Caco-2 (cell line): Measurements from ENCODE around the gene RPL7A. TPM values are rescaled to one million over a fixed set of nuclear protein-coding genes. Genes with fewer than 3 reads are reported as not detected.

Experiments used
- BruUV-seq: library from RNA; stranded (reverse); fragments of 400-500 nt; replicated peaks from 2 replicates; lab custom pipeline; 2021; lab: Mats Ljungman, UMichigan
- CTCF ChIA-PET: fragments of 300-600 bp; sonication (Branson Sonifier 250); formaldehyde crosslinking; loops from one replicate; lab custom pipeline; 2022; ENCODE audit warnings: antibody characterized with exemption; lab: Charles Lee
- POLR2A ChIA-PET: fragments of 300-600 bp; sonication (Branson Sonifier 250); formaldehyde crosslinking; loops from one replicate; lab custom pipeline; 2022; ENCODE audit warnings: antibody characterized with exemption; lab: Charles Lee
- DNase-seq, 2 experiments: peaks; one replicate each; pipeline versions ENCODE4 v3.0.0 to v3.0.0-alpha.2; 2020 to 2022
- H3K27me3 ChIP-seq: replicated peaks from 2 replicates; pipeline ENCODE4 v1.6.0; 2011; ENCODE audit warnings: low read length; ENCODE audit not compliant: control insufficient read depth, insufficient read depth
- H3K36me3 ChIP-seq: 2 replicates; pipeline ENCODE4 v1.5.1; 2011; ENCODE audit warnings: low read length; ENCODE audit not compliant: control insufficient read depth, insufficient read depth
- H3K4me1 ChIP-seq: fragments of 250-450 bp; sonication (Bioruptor Pico); 2 replicates; pipeline ENCODE4 v1.5.1; 2020; ENCODE audit warnings: mild to moderate bottlenecking
- H3K4me3 ChIP-seq: 2 replicates; pipeline ENCODE4 v1.5.1; 2011; ENCODE audit warnings: low read depth, mild to moderate bottlenecking, control low read depth, low read length
- H3K9me3 ChIP-seq: fragments of 250-450 bp; sonication (Bioruptor Pico); 2 replicates; pipeline ENCODE4 v1.5.1; 2020; ENCODE audit warnings: mild to moderate bottlenecking, moderate library complexity
- H3K27ac Mint-ChIP-seq: one replicate; pipeline ENCODE4 v1.8.0; 2022; ENCODE audit warnings: mixed read lengths; ENCODE audit not compliant: unreplicated experiment
- H3K27me3 Mint-ChIP-seq: one replicate; pipeline ENCODE4 v1.8.0; 2022; ENCODE audit warnings: mixed read lengths; ENCODE audit not compliant: insufficient read depth, unreplicated experiment
- H3K36me3 Mint-ChIP-seq: one replicate; pipeline ENCODE4 v1.8.0; 2022; ENCODE audit warnings: mild to moderate bottlenecking, mixed read lengths; ENCODE audit not compliant: insufficient read depth, unreplicated experiment
- H3K4me1 Mint-ChIP-seq: one replicate; pipeline ENCODE4 v1.8.0; 2022; ENCODE audit warnings: low read depth, mixed read lengths; ENCODE audit not compliant: unreplicated experiment
- H3K4me3 Mint-ChIP-seq: one replicate; pipeline ENCODE4 v1.8.0; 2022; ENCODE audit warnings: mild to moderate bottlenecking, moderate library complexity, mixed read lengths; ENCODE audit not compliant: unreplicated experiment
- H3K9me3 Mint-ChIP-seq: one replicate; pipeline ENCODE4 v1.8.0; 2022; ENCODE audit warnings: mixed read lengths; ENCODE audit not compliant: unreplicated experiment
- intact Hi-C: fragments of 100-400 bp; cut with micrococcal nuclease; formaldehyde crosslinking; loops from one replicate; pipeline ENCODE4 v1.10.0; 2022; ENCODE audit not compliant: unreplicated experiment
- total RNA-seq: library from RNA; stranded (reverse); gene quantifications from 2 replicates; pipeline ENCODE4 v1.2.3, GENCODE V29; 2022
- TF ChIP-seq, protein P1 (sequence below), 2 experiments: fragments of 200-600 bp in 1 of 2; IDR thresholded peaks; 1 replicate in 1 of 2; 2 replicates in 1 of 2; pipeline versions ENCODE4 v1.5.1 to v1.8.0; 2011 to 2022; ENCODE audit warnings: antibody characterized with exemption in 1 of 2, control low read depth in 1 of 2, inconsistent platforms in 1 of 2, low read depth in 1 of 2, low read length in 1 of 2, mild to moderate bottlenecking in 1 of 2, moderate library complexity in 1 of 2; ENCODE audit not compliant: insufficient read depth in 1 of 2, severe bottlenecking in 1 of 2, unreplicated experiment in 1 of 2

RPL7A gene
- total RNA-seq, 1 experiment from 2014 or later, result 1,995 TPM

DNA sequence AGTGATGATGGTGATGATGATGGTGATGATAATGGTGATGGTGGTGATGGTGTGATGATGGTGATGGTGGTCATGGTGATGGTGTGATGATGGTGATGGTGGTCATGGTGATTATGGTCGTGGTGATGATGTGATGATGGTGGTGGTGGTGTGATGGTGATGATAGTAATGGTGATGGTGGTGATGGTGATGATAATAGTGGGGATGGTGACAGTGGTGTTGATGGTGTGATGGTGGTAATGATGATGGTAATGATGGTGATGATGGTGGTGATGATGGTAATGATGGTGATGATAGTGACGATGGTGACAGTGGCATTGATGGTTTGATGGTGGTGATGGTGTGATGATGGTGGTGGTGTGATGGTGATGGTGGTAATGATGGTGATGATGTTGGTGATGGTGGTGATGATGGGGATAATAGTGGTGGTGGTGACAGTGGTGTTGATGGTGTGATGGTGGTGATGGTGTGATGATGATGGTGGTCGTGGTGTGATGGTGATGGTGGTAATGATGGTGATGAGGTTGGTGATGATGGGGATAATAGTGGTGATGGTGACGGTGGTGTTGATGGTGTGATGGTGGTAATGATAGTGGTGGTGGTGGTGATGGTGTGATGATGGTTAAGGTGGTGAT is 34.6 kb downstream of the RPL7A start:
- TF ChIP-seq, protein P1, sequence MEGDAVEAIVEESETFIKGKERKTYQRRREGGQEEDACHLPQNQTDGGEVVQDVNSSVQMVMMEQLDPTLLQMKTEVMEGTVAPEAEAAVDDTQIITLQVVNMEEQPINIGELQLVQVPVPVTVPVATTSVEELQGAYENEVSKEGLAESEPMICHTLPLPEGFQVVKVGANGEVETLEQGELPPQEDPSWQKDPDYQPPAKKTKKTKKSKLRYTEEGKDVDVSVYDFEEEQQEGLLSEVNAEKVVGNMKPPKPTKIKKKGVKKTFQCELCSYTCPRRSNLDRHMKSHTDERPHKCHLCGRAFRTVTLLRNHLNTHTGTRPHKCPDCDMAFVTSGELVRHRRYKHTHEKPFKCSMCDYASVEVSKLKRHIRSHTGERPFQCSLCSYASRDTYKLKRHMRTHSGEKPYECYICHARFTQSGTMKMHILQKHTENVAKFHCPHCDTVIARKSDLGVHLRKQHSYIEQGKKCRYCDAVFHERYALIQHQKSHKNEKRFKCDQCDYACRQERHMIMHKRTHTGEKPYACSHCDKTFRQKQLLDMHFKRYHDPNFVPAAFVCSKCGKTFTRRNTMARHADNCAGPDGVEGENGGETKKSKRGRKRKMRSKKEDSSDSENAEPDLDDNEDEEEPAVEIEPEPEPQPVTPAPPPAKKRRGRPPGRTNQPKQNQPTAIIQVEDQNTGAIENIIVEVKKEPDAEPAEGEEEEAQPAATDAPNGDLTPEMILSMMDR (IDR thresholded peaks at IDR 0.05; ENCODE audit: insufficient read depth in 1 of 2, low read depth in 1 of 2, low read length in 1 of 2, severe bottlenecking in 1 of 2, unreplicated experiment in 1 of 2), result no peak
- Mint-ChIP-seq H3K36me3 (no peaks in the 10 kb centered on the region), H3K27ac (no peak overlapping the region), H3K4me1 (peaks cover 7% of the 10 kb centered on the region), H3K27me3 (no peaks in the 10 kb centered on the region), H3K4me3 (no peak overlapping the region), H3K9me3 (no peaks in the 10 kb centered on the region)
- BruUV-seq, result no TSS peak
- no peaks in the 10 kb centered on the region for H3K27me3 ChIP-seq
- no peak overlapping the region for H3K4me3 ChIP-seq
- no peaks in the 10 kb centered on the region for H3K36me3 ChIP-seq
- H3K4me1 ChIP-seq, result no peaks in the 10 kb centered on the region
- intact Hi-C loops, result no loop called here
- DNase-seq, result no peak
- no peaks in the 10 kb centered on the region for H3K9me3 ChIP-seq
- ChIA-PET CTCF (no interaction called here), POLR2A (no interaction called here)

DNA sequence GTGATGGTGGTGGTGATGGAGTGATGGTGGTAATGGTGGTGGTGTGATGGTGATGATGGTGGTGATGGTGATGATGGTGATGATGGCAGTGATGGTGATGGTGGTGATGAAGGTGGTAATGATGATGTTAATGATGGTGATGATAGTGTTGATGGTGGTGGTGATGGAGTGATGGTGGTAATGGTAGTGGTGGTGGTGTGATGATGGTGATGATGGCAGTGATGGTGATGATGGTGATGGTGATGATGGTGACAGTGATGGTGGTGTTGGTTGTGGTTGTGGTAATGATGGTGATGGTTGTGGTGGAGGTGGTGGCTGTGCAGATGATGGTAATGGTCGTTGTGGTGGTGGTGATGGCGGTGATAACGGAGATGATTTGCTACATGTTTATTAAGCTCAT is 35.4 kb downstream of the RPL7A start:
- no peaks in the 10 kb centered on the region for H3K27me3 Mint-ChIP-seq
- TF ChIP-seq, protein P1 (IDR thresholded peaks at IDR 0.05; ENCODE audit: insufficient read depth in 1 of 2, low read depth in 1 of 2, low read length in 1 of 2, severe bottlenecking in 1 of 2, unreplicated experiment in 1 of 2), result no peak
- no TSS peak for BruUV-seq
- H3K36me3 ChIP-seq, result no peaks in the 10 kb centered on the region
- H3K4me3 ChIP-seq, result no peak overlapping the region
- no peaks in the 10 kb centered on the region for H3K9me3 ChIP-seq
- H3K9me3 Mint-ChIP-seq, result no peaks in the 10 kb centered on the region
- H3K36me3 Mint-ChIP-seq, result no peaks in the 10 kb centered on the region
- intact Hi-C loops, result no loop called here
- peaks cover 7% of the 10 kb centered on the region for H3K4me1 Mint-ChIP-seq
- CTCF ChIA-PET, result no interaction called here
- DNase-seq, result no peak
- no peaks in the 10 kb centered on the region for H3K27me3 ChIP-seq
- no peak overlapping the region for H3K27ac Mint-ChIP-seq
- H3K4me3 Mint-ChIP-seq, result no peak overlapping the region
- H3K4me1 ChIP-seq, result no peaks in the 10 kb centered on the region
- POLR2A ChIA-PET, result interaction anchor here (0.6 kb wide), 1 partner anchor 23 kb away, joined by 3 read pairs; no protein-coding TSS in a partner anchor

- Mint-ChIP-seq H3K4me1 (peaks cover 11% of the 10 kb centered on the region), H3K27ac (no peak overlapping the region), H3K36me3 (no peaks in the 10 kb centered on the region), H3K9me3 (no peaks in the 10 kb centered on the region), H3K4me3 (no peak overlapping the region), H3K27me3 (no peaks in the 10 kb centered on the region)
- intact Hi-C loops, result no loop called here
- Histone ChIP-seq H3K4me1 (no peaks in the 10 kb centered on the region), H3K9me3 (no peaks in the 10 kb centered on the region), H3K36me3 (no peaks in the 10 kb centered on the region), H3K4me3 (no peak overlapping the region), H3K27me3 (no peaks in the 10 kb centered on the region)
- POLR2A ChIA-PET, result interaction anchor here (0.6 kb wide), 1 partner anchor 75 kb away, joined by 6 read pairs; the partner anchor contains the start of gene CACFD1
- TF ChIP-seq, protein P1 (IDR thresholded peaks at IDR 0.05; ENCODE audit: insufficient read depth in 1 of 2, low read depth in 1 of 2, low read length in 1 of 2, severe bottlenecking in 1 of 2, unreplicated experiment in 1 of 2), result no peak
- CTCF ChIA-PET, result no interaction called here
- DNase-seq, result no peak
- BruUV-seq, result no TSS peak
Observed at GRCh38 chr9:133384736-133385321, 36.8 kb downstream of the RPL7A start.
